Measurements from ENCODE around the gene RNLS.

DNA sequence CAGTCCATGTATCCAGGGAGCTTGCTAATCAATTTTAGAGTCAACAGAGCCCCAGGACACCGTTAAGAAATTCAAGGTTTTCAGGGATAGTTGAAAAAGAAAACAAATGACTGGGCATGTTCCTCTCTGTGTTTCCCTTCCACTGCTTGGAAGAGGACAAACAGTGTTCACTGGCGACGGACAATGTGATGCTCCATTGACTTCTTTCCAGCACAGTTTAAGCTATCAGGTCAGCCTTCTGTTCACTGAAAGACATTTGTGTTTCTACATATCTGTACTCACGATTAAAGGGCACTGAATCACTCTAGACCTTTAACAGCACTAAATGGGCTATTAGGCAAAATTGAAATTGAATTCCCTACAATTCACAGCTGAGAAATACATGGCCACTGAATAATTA, 123.6 kb downstream of the RNLS start:
- TF ChIP-seq, protein P1, sequence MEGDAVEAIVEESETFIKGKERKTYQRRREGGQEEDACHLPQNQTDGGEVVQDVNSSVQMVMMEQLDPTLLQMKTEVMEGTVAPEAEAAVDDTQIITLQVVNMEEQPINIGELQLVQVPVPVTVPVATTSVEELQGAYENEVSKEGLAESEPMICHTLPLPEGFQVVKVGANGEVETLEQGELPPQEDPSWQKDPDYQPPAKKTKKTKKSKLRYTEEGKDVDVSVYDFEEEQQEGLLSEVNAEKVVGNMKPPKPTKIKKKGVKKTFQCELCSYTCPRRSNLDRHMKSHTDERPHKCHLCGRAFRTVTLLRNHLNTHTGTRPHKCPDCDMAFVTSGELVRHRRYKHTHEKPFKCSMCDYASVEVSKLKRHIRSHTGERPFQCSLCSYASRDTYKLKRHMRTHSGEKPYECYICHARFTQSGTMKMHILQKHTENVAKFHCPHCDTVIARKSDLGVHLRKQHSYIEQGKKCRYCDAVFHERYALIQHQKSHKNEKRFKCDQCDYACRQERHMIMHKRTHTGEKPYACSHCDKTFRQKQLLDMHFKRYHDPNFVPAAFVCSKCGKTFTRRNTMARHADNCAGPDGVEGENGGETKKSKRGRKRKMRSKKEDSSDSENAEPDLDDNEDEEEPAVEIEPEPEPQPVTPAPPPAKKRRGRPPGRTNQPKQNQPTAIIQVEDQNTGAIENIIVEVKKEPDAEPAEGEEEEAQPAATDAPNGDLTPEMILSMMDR (IDR thresholded peaks at IDR 0.05): no peak
- TF ChIP-seq POLR2AphosphoS5 (IDR thresholded peaks at IDR 0.05) (no peak), POLR2A (IDR thresholded peaks at IDR 0.05) (no peak)
